ENCODE data around the gene EPHA8. TPM values are rescaled to one million over a fixed set of nuclear protein-coding genes. Genes with fewer than 3 reads are reported as not detected.

Gene EPHA8
- total RNA-seq, 4 donors from 2014 or later = not detected

DNA sequence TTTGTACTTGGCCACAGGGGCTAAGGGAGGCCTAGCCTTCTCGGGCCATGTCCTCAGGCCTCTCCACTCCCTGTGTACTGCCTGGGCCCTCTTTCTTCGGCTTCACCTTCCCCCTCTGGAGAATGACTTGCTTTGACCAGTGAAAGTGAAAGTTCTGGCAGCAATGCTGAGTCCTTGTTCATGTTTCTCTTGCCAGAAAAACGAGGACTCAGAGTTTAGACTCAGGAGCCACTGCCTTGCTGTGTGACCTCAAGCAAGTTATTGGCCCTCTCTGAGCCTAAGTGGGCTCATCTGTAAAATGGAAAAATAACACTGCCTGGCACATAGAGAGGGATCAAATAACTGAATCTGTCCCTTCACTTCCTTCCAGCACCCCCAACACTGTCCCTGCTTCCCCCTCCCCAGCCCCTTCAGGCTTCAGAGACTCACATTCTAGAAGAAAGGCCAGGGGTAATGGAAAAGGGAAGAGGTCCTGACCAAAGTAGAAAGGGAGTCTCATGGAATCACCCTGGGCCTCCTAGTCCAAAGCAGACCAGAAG lies 74.7 kb downstream of the EPHA8 start:
- H3K36me3 ChIP-seq = no peaks in the 10 kb centered on the region
- no peaks in the 10 kb centered on the region for H3K9me3 ChIP-seq
- peaks cover 0 to 73% (median 0%) of the 10 kb centered on the region in 4 donors for H3K27me3 ChIP-seq
- peak overlapping the region in 1 of 4 donors; percentile 34 for H3K27ac ChIP-seq (replicated peaks in 1 of 4)
- peak overlapping the region; percentile 31 to 40 (median 32) for H3K4me3 ChIP-seq
- no peak for DNase-seq (ENCODE audit: extremely low spot score)
- TF ChIP-seq POLR2AphosphoS5 (IDR thresholded peaks at IDR 0.05) = no peak
- no peak for TF ChIP-seq EP300 (IDR thresholded peaks at IDR 0.05)
- TF ChIP-seq POLR2A (IDR thresholded peaks at IDR 0.05; ENCODE audit: low read depth) = no peak
- TF ChIP-seq, protein P1, sequence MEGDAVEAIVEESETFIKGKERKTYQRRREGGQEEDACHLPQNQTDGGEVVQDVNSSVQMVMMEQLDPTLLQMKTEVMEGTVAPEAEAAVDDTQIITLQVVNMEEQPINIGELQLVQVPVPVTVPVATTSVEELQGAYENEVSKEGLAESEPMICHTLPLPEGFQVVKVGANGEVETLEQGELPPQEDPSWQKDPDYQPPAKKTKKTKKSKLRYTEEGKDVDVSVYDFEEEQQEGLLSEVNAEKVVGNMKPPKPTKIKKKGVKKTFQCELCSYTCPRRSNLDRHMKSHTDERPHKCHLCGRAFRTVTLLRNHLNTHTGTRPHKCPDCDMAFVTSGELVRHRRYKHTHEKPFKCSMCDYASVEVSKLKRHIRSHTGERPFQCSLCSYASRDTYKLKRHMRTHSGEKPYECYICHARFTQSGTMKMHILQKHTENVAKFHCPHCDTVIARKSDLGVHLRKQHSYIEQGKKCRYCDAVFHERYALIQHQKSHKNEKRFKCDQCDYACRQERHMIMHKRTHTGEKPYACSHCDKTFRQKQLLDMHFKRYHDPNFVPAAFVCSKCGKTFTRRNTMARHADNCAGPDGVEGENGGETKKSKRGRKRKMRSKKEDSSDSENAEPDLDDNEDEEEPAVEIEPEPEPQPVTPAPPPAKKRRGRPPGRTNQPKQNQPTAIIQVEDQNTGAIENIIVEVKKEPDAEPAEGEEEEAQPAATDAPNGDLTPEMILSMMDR (IDR thresholded peaks at IDR 0.05) = no peak
- 17% methylated on average over 1 of the region's 3 CpGs for WGBS
- H3K4me1 ChIP-seq = peaks cover 0 to 11% (median 7%) of the 10 kb centered on the region in 4 donors
- intact Hi-C loops (cut with DNase I) = no loop called here

- WGBS = 79% methylated on average over 12 of the region's 23 CpGs
- Histone ChIP-seq H3K27ac (replicated peaks in 1 of 4) (no peak overlapping the region), H3K4me3 (peak overlapping the region; percentile 31 to 40 (median 32)), H3K4me1 (peaks cover 0 to 11% (median 7%) of the 10 kb centered on the region in 4 donors), H3K36me3 (no peaks in the 10 kb centered on the region), H3K9me3 (no peaks in the 10 kb centered on the region), H3K27me3 (peaks cover 0 to 66% (median 0%) of the 10 kb centered on the region in 4 donors)
- TF ChIP-seq EP300 (IDR thresholded peaks at IDR 0.05) = no peak
- no peak for TF ChIP-seq POLR2A (IDR thresholded peaks at IDR 0.05; ENCODE audit: low read depth)
- TF ChIP-seq POLR2AphosphoS5 (IDR thresholded peaks at IDR 0.05) = no peak
- TF ChIP-seq, protein P1 (IDR thresholded peaks at IDR 0.05) = no peak
- no peak for DNase-seq (ENCODE audit: extremely low spot score)
- intact Hi-C loops (cut with DNase I) = no loop called here
These were observed 75.4 kb downstream of the EPHA8 start for GRCh38 chr1:22638476-22639234.

GRCh38 chr1:22639286-22639685 lies 76.0 kb downstream of the EPHA8 start:
- Histone ChIP-seq H3K9me3 (no peaks in the 10 kb centered on the region), H3K27me3 (peaks cover 0 to 60% (median 0%) of the 10 kb centered on the region in 4 donors), H3K4me1 (peaks cover 0 to 11% (median 7%) of the 10 kb centered on the region in 4 donors), H3K36me3 (no peaks in the 10 kb centered on the region), H3K27ac (replicated peaks in 1 of 4) (no peak overlapping the region), H3K4me3 (peak overlapping the region in 3 of 4 donors; percentile 18 to 40 (median 34))
- 42% methylated on average over 8 of the region's 8 CpGs for WGBS
- no peak for TF ChIP-seq POLR2A (IDR thresholded peaks at IDR 0.05; ENCODE audit: low read depth)
- TF ChIP-seq EP300 (IDR thresholded peaks at IDR 0.05) = no peak
- TF ChIP-seq, protein P1 (IDR thresholded peaks at IDR 0.05) = no peak
- TF ChIP-seq POLR2AphosphoS5 (IDR thresholded peaks at IDR 0.05) = no peak
- no peak for DNase-seq (ENCODE audit: extremely low spot score)
- intact Hi-C loops (cut with DNase I) = no loop called here

DNA sequence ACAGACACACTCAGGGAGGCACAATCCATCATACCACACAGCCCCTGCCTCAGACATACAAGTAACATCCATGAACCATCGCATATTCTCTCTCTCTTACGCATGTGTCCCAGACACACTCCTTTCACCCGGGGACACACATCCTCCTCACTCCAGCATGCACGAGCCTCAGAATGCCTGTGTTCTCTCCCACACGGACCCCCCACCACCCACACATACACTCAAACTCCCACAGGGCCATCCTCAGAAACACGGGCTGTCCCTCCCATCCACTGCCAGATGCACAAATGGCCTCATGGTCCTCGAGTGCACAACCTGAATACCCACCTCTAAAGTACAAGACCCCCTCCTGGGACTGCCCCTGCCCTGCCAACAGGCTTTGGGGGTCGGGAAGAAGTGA lies 78.0 kb downstream of the EPHA8 start:
- H3K36me3 ChIP-seq = no peaks in the 10 kb centered on the region
- no peak overlapping the region for H3K4me3 ChIP-seq
- H3K9me3 ChIP-seq = no peaks in the 10 kb centered on the region
- peaks cover 0 to 11% (median 7%) of the 10 kb centered on the region in 4 donors for H3K4me1 ChIP-seq
- 67% methylated on average over 8 of the region's 8 CpGs for WGBS
- no peak overlapping the region for H3K27ac ChIP-seq (replicated peaks in 1 of 4)
- no peak for DNase-seq (ENCODE audit: extremely low spot score)
- H3K27me3 ChIP-seq = peaks cover 0 to 48% (median 0%) of the 10 kb centered on the region in 4 donors
- no peak for TF ChIP-seq POLR2AphosphoS5 (IDR thresholded peaks at IDR 0.05)
- intact Hi-C loops (cut with DNase I) = loop anchor here (10.0 kb wide), 1 partner anchor 536 kb away; no protein-coding TSS in a partner anchor

DNA sequence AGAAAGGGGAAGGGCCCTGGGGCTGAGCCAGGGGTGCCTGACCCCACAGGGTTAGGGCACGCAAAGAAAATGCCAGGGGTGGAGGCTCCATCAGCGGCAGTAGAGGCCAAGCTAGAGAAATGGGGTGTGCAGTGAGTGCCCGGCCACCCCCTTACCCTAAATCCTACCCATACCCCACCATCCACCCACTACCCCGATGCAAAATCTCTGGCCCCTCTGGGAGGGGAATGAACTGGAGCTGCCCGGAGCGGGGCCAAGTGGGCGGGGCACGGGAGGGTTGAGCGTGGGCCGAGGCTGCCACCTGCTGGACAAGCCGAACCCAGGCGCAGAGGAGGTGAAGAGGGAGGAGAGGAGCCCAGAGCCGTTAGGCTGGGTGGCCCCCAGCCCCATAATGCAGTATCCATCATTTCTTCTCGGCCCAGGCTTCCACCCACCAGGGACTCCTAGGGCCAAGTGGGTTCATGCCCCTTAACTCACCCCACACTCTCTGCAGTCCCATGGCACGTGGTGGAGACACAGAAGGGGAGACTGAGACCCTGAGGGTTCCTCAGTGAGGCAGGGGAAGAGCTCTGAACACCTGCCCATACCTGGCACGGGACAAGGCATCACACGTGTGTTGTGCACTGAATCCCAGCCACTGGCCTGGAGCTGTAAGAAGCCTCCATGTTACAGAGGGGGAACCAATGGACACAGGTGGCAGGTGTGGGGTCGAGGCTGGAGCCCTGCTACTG lies 78.8 kb downstream of the EPHA8 start:
- TF ChIP-seq POLR2AphosphoS5 (IDR thresholded peaks at IDR 0.05) (peak in 1 of 2 donors; percentile 39), POLR2A (IDR thresholded peaks at IDR 0.05; ENCODE audit: low read depth) (no peak), EP300 (IDR thresholded peaks at IDR 0.05) (no peak)
- TF ChIP-seq, protein P1 (IDR thresholded peaks at IDR 0.05) = peak; percentile 87 to 97 (median 95)
- H3K4me3 ChIP-seq = peak overlapping the region in 1 of 4 donors; percentile 32
- no peaks in the 10 kb centered on the region for H3K36me3 ChIP-seq
- H3K4me1 ChIP-seq = peaks cover 0 to 11% (median 7%) of the 10 kb centered on the region in 4 donors
- no peaks in the 10 kb centered on the region for H3K9me3 ChIP-seq
- WGBS = 20% methylated on average over 13 of the region's 18 CpGs
- intact Hi-C loops (cut with DNase I) = loop anchor here (1.0 to 10.0 kb wide), 2 partner anchors 222 to 537 kb away; no protein-coding TSS in a partner anchor
- DNase-seq (ENCODE audit: extremely low spot score) = peak; percentile 96
- H3K27ac ChIP-seq (replicated peaks in 1 of 4) = no peak overlapping the region
- H3K27me3 ChIP-seq = peaks cover 0 to 46% (median 0%) of the 10 kb centered on the region in 4 donors
